CD4-positive, alpha-beta T cell treated with Interleukin-12 subunit alpha and Interleukin-12 subunit beta, for 1 hour (primary cell): ENCODE measurements around the gene PLEKHA3.
"Not testable (repeated sequence)": the region's sequence is repeated elsewhere in the genome, so short reads cannot be mapped to it uniquely, and the experiment has no call there.

Experiments
- DNase-seq: peaks from one replicate; pipeline ENCODE4 v3.0.0-alpha.2; 2020

Gene PLEKHA3

GRCh38 chr2:178525460-178525859 lies 45.2 kb downstream of the PLEKHA3 start:
- DNase-seq, result not testable (repeated sequence)

- DNase-seq, result no peak
Observed at GRCh38 chr2:178526256-178526655, 46.0 kb downstream of the PLEKHA3 start.

- DNase-seq, result no peak
Observed at GRCh38 chr2:178527592-178527991, 47.3 kb downstream of the PLEKHA3 start.

GRCh38 chr2:178528647-178529046 lies 48.4 kb downstream of the PLEKHA3 start:
- DNase-seq, result no peak

GRCh38 chr2:178529194-178529593 lies 48.9 kb downstream of the PLEKHA3 start:
- DNase-seq, result no peak

- no peak for DNase-seq
Observed at GRCh38 chr2:178530131-178530530, 49.9 kb downstream of the PLEKHA3 start.

GRCh38 chr2:178530625-178531142 lies 50.4 kb downstream of the PLEKHA3 start:
- peak; percentile 10 for DNase-seq

GRCh38 chr2:178531168-178531567 lies 50.9 kb downstream of the PLEKHA3 start:
- DNase-seq, result no peak

- DNase-seq, result no peak
Observed at GRCh38 chr2:178536037-178536436, 55.8 kb downstream of the PLEKHA3 start.

- no peak for DNase-seq
Observed at GRCh38 chr2:178542161-178542560, 61.9 kb downstream of the PLEKHA3 start.

- DNase-seq, result no peak
Observed at GRCh38 chr2:178542569-178542968, 62.3 kb downstream of the PLEKHA3 start.

- no peak for DNase-seq
Observed at GRCh38 chr2:178550352-178550751, 70.1 kb downstream of the PLEKHA3 start.

- DNase-seq, result no peak
Observed at GRCh38 chr2:178553047-178553446, 72.8 kb downstream of the PLEKHA3 start.
